Thyroid gland (tissue), 4 donors: ENCODE results near the gene PDAP1.
"Not testable (repeated sequence)": the region's sequence is repeated elsewhere in the genome, so short reads cannot be mapped to it uniquely, and the experiment has no call there.

Experiments used
- CTCF ChIP-seq, 6 experiments: fragments of 200-600 bp in 3 of 6; fragments of 450-650 bp in 3 of 6; sonication (generic) in 3 of 6; IDR thresholded peaks; one replicate each; pipeline ENCODE4 v1.5.1; 2016 to 2019; ENCODE audit warnings: antibody characterized with exemption in 6 of 6, mild to moderate bottlenecking in 2 of 6, inconsistent platforms in 1 of 6, moderate library complexity in 1 of 6
- POLR2A ChIP-seq, 2 donors: fragments of 450-650 bp; IDR thresholded peaks; one replicate each; pipeline ENCODE4 v1.6.1; 2017; ENCODE audit warnings: antibody characterized with exemption in 2 of 2, mild to moderate bottlenecking in 2 of 2, moderate library complexity in 1 of 2

- not testable (repeated sequence) for TF ChIP-seq POLR2A (IDR thresholded peaks at IDR 0.05)
- TF ChIP-seq CTCF (IDR thresholded peaks at IDR 0.05), result peak in 5 of 6 experiments; percentile 44 to 63 (median 55)
Measured at GRCh38 chr7:99415513-99416127, 7.2 kb upstream of the PDAP1 start.
